Right atrium auricular region (tissue), 2 donors: ENCODE results near the gene UPK2. TPM values are rescaled to one million over a fixed set of nuclear protein-coding genes. Genes with fewer than 3 reads are reported as not detected.

Source experiments
- DNase-seq: peaks from one replicate; pipeline ENCODE4 v3.0.0-alpha.2; 2019; ENCODE audit warnings: low spot score
- H3K27ac ChIP-seq, 2 donors: fragments of 200-600 bp; sonication (generic); 1 replicate in 1 of 2; 2 replicates in 1 of 2; pipeline ENCODE4 v1.5.1; 2016 to 2019
- H3K27me3 ChIP-seq, 2 donors: fragments of 200-600 bp; sonication (generic); one replicate each; pipeline versions ENCODE4 v1.5.1 to v1.6.0; 2017 to 2019
- H3K36me3 ChIP-seq: fragments of 200-600 bp; sonication (generic); one replicate; pipeline ENCODE4 v1.5.1; 2016
- H3K4me1 ChIP-seq, 2 donors: fragments of 200-600 bp; sonication (generic); one replicate each; pipeline versions ENCODE4 v1.5.1 to v1.6.0; 2017 to 2019
- H3K4me3 ChIP-seq, 2 donors: fragments of 200-600 bp; sonication (generic); 1 replicate in 1 of 2; 2 replicates in 1 of 2; pipeline ENCODE4 v1.5.1; 2017 to 2019; ENCODE audit warnings: mild to moderate bottlenecking in 1 of 2, moderate library complexity in 1 of 2
- H3K9me3 ChIP-seq, 2 donors: fragments of 200-600 bp; sonication (generic); one replicate each; pipeline ENCODE4 v1.5.1; 2019
- CTCF ChIP-seq, 2 donors: fragments of 200-600 bp; sonication (generic); IDR thresholded peaks; one replicate each; pipeline ENCODE4 v1.5.1; 2019; ENCODE audit warnings: antibody characterized with exemption in 2 of 2
- total RNA-seq, 2 donors: library from RNA; depleted of rRNA; stranded (reverse); fragments of >200 nt; gene quantifications; one replicate each; pipeline ENCODE4 v1.1.0, GENCODE V29; 2016

Gene UPK2
- total RNA-seq, 2 donors from 2014 or later = not detected

- H3K4me1 ChIP-seq = peaks cover 0 to 100% of the 10 kb centered on the region in 2 donors
- peaks cover under 1% of the 10 kb centered on the region for H3K36me3 ChIP-seq
- H3K4me3 ChIP-seq = peak overlapping the region in 1 of 2 donors; percentile 17
- H3K9me3 ChIP-seq = no peaks in the 10 kb centered on the region
- H3K27me3 ChIP-seq = no peaks in the 10 kb centered on the region
- DNase-seq = no peak
- H3K27ac ChIP-seq = peak overlapping the region; percentile 94 to 98
- TF ChIP-seq CTCF (IDR thresholded peaks at IDR 0.05) = no peak
These were observed 42.5 kb upstream of the UPK2 start for GRCh38 chr11:118913411-118914125.

- DNase-seq = no peak
- Histone ChIP-seq H3K9me3 (no peaks in the 10 kb centered on the region), H3K36me3 (no peaks in the 10 kb centered on the region), H3K4me3 (peak overlapping the region in 1 of 2 donors; percentile 17), H3K4me1 (peaks cover 0 to 100% of the 10 kb centered on the region in 2 donors), H3K27me3 (no peaks in the 10 kb centered on the region), H3K27ac (peak overlapping the region; percentile 94 to 98)
- no peak for TF ChIP-seq CTCF (IDR thresholded peaks at IDR 0.05)
These were observed 41.8 kb upstream of the UPK2 start for GRCh38 chr11:118914178-118914918.

- H3K4me1 ChIP-seq = peaks cover 0 to 100% of the 10 kb centered on the region in 2 donors
- H3K27me3 ChIP-seq = no peaks in the 10 kb centered on the region
- no peak for TF ChIP-seq CTCF (IDR thresholded peaks at IDR 0.05)
- DNase-seq = no peak
- no peaks in the 10 kb centered on the region for H3K36me3 ChIP-seq
- H3K27ac ChIP-seq = peak overlapping the region; percentile 94 to 98
- H3K4me3 ChIP-seq = no peak overlapping the region
- H3K9me3 ChIP-seq = no peaks in the 10 kb centered on the region
These were observed 41.1 kb upstream of the UPK2 start for GRCh38 chr11:118914987-118915386.

GRCh38 chr11:118915396-118915795, 40.7 kb upstream of the UPK2 start:
- H3K36me3 ChIP-seq = no peaks in the 10 kb centered on the region
- no peaks in the 10 kb centered on the region for H3K9me3 ChIP-seq
- TF ChIP-seq CTCF (IDR thresholded peaks at IDR 0.05) = no peak
- peak overlapping the region; percentile 94 to 98 for H3K27ac ChIP-seq
- H3K4me3 ChIP-seq = no peak overlapping the region
- DNase-seq = no peak
- no peaks in the 10 kb centered on the region for H3K27me3 ChIP-seq
- peaks cover 0 to 100% of the 10 kb centered on the region in 2 donors for H3K4me1 ChIP-seq

GRCh38 chr11:118915941-118916841, 39.9 kb upstream of the UPK2 start:
- DNase-seq = no peak
- H3K27ac ChIP-seq = peak overlapping the region; percentile 94 to 98
- peaks cover 0 to 100% of the 10 kb centered on the region in 2 donors for H3K4me1 ChIP-seq
- TF ChIP-seq CTCF (IDR thresholded peaks at IDR 0.05) = no peak
- no peaks in the 10 kb centered on the region for H3K27me3 ChIP-seq
- H3K9me3 ChIP-seq = no peaks in the 10 kb centered on the region
- no peaks in the 10 kb centered on the region for H3K36me3 ChIP-seq
- peak overlapping the region in 1 of 2 donors; percentile 17 for H3K4me3 ChIP-seq
